Omental fat pad (tissue), 4 donors: ENCODE results near the gene PRKCA. TPM values are rescaled to one million over a fixed set of nuclear protein-coding genes. Genes with fewer than 3 reads are reported as not detected.
"Not testable (repeated sequence)": the region's sequence is repeated elsewhere in the genome, so short reads cannot be mapped to it uniquely, and the experiment has no call there.

ENCODE experiments used
- ATAC-seq: fragments of 150-250 bp; one replicate; pipeline ENCODE4 v1.9.1; 2016; ENCODE audit warnings: mild to moderate bottlenecking, moderate library complexity; ENCODE audit not compliant: low FRiP score
- DNase-seq: peaks from one replicate; pipeline ENCODE4 v3.0.0-alpha.2; 2019; ENCODE audit warnings: low spot score
- CTCF ChIP-seq, 3 donors: fragments of 450-650 bp; IDR thresholded peaks; one replicate each; pipeline ENCODE4 v1.5.1; 2016 to 2017; ENCODE audit warnings: antibody characterized with exemption in 3 of 3, mild to moderate bottlenecking in 3 of 3, moderate library complexity in 2 of 3
- total RNA-seq, 4 donors: library from RNA; depleted of rRNA; stranded (reverse); fragments of >200 nt; gene quantifications; one replicate each; pipeline ENCODE4 v1.1.0, GENCODE V29; 2016

PRKCA gene
- total RNA-seq, 4 donors from 2014 or later = 6.7 to 14.3 (median 10.3) TPM

GRCh38 chr17:66474806-66475497, 172.5 kb downstream of the PRKCA start:
- no peak for DNase-seq
- TF ChIP-seq CTCF (IDR thresholded peaks at IDR 0.05) = no peak
- ATAC-seq = no peak

GRCh38 chr17:66476014-66476413, 173.6 kb downstream of the PRKCA start:
- ATAC-seq = no peak

GRCh38 chr17:66477615-66478283, 175.3 kb downstream of the PRKCA start:
- ATAC-seq = no peak
- no peak for TF ChIP-seq CTCF (IDR thresholded peaks at IDR 0.05)
- no peak for DNase-seq

More at GRCh38 chr17:66476014-66476413, 173.6 kb downstream of the PRKCA start:
- no peak for DNase-seq
- TF ChIP-seq CTCF (IDR thresholded peaks at IDR 0.05) = no peak

- ATAC-seq = not testable (repeated sequence)
Measured at GRCh38 chr17:66479230-66479889, 176.9 kb downstream of the PRKCA start.

GRCh38 chr17:66480243-66480642, 177.8 kb downstream of the PRKCA start:
- no peak for ATAC-seq
- DNase-seq = no peak
- no peak for TF ChIP-seq CTCF (IDR thresholded peaks at IDR 0.05)

More at GRCh38 chr17:66479230-66479889, 176.9 kb downstream of the PRKCA start:
- DNase-seq = not testable (repeated sequence)

GRCh38 chr17:66480802-66481201, 178.4 kb downstream of the PRKCA start:
- no peak for DNase-seq
- TF ChIP-seq CTCF (IDR thresholded peaks at IDR 0.05) = no peak
- ATAC-seq = no peak

- no peak for ATAC-seq
- TF ChIP-seq CTCF (IDR thresholded peaks at IDR 0.05) = no peak
Measured at GRCh38 chr17:66481271-66481670, 178.9 kb downstream of the PRKCA start.

More at GRCh38 chr17:66481271-66481670, 178.9 kb downstream of the PRKCA start:
- no peak for DNase-seq
